NK-92 treated with Interleukin-12 subunit alpha and Interleukin-12 subunit beta, amount 100 ng/mL, for 24 hours (cell line): ENCODE data around the gene FZD10.

ENCODE experiments used
- DNase-seq: peaks from one replicate; lab custom pipeline; 2025; lab: John Stamatoyannopoulos, UW

FZD10 gene

DNA sequence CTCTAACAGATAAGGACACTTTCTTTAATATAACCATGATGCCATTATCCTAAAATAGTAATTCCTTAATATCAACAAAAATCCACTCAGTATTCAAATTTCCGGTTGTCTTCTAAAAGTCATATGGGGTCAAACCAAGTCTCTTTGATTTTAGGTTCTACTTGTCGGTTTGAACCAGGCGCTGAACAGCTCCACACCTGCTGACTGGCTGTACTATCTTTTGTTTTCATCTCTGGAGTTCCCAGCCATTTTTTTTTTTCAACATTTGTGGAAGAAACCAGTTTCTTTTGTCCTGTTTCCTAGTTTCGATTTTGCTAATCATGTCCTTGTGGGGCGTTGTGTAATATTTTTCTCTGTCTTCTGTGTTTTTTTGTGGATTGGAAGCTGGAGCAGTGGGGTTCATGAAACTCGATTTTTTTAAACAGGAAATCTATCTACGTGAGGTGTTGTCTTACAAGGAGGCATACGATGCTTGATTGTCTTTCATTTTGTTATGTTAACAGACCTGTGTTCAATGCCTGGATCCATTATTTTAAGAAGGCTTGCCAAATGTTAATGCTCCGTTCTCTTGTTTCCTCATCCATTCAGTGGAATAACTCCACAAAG is 50.2 kb downstream of the FZD10 start:
- DNase-seq = no peak

DNA sequence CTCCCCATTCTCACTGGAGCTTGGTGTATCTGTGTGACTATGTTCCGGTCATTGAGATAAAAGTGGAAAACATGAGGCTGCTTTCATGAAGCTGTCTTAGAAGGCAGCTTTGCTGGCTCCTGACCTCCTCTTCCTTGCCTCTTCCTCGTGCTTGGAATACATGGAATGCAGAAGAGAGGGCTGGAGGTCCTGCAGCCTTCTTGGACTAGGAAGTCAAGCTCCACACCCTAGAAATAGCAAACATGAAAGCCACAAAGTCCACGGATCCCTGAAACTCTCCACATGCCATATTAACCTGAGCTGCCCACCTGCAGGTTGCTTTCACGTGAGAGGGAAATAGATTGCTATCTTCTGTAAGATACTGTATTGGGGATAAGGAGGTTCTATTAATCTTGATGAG is 51.0 kb downstream of the FZD10 start:
- no peak for DNase-seq

DNA sequence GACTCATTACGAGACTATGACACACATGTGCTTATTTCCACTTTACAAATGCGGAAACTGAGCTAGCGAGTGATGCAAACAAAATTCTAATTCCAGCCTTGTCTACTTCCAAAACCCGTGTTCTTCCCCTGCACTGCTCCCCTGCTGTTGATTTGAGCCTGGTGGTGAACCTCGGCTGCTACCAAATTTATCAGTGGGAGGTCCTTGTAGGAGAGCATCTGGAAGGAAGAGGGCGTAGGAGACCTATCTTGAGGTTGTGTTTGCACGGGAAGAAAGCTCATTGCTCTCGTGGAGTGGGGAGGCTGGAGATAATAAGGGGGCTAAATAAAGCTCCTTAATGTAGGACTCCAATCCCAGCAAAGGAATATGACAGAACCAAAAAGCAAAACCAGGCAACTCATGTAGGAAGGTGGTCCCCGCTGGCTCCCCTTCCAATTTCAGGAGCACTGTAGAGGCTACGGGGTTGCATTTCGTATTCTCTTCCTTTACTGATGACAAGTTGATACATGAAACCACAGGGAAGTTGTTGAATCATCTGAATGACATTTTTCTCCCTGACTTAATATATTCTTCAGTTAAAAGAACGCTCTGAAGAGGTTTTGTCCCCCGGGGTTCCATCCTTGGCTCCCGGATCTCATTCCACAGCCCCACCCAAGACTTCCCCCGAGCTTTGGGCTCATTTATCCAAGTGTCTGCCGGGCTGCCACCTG is 52.6 kb downstream of the FZD10 start:
- DNase-seq = no peak
